ENCODE results near the gene RTBDN.

DNA sequence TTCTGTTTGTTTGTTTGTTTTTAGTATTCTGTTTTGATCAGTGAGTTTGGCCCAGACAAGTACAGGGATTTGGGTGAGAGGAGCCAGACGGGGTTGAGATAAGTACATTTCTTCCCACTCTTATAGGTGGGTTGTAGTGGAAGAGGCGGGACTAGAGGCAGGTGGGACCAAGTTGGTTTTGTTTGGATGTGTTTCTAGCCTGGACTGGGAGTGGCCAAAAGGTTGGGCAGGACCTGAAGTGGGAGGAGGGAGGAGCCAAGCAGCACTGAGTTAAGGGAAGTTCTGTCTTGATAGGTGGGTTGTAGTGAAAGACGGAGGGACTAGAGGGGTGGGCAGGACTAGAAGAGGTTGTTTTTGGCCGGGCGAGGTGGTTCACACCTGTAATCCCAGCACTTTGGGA, 37.9 kb upstream of the RTBDN start:
- TF ChIP-seq EZH2phosphoT487 (IDR thresholded peaks at IDR 0.05; ENCODE audit: insufficient read depth, low read depth): no peak
- TF ChIP-seq EZH2 (IDR thresholded peaks at IDR 0.05; ENCODE audit: insufficient read depth, poor library complexity, severe bottlenecking): no peak
